ENCODE results near the gene LPP. TPM values are rescaled to one million over a fixed set of nuclear protein-coding genes. Genes with fewer than 3 reads are reported as not detected.

LPP gene
- total RNA-seq, 2 donors from 2014 or later = 170 to 246 TPM

GRCh38 chr3:188259596-188259995 is 105.6 kb downstream of the LPP start:
- H3K4me3 ChIP-seq = no peak overlapping the region
- no peak overlapping the region for H3K27ac ChIP-seq
- H3K27me3 ChIP-seq = no peaks in the 10 kb centered on the region
- no peaks in the 10 kb centered on the region for H3K36me3 ChIP-seq
- intact Hi-C loops (cut with DNase I) = no loop called here
- H3K9ac ChIP-seq (ENCODE audit: low read depth in 2 of 2, low read length in 2 of 2) = peak overlapping the region in 1 of 2 donors; percentile 36
- no peaks in the 10 kb centered on the region for H3K9me3 ChIP-seq
- TF ChIP-seq, protein P1, sequence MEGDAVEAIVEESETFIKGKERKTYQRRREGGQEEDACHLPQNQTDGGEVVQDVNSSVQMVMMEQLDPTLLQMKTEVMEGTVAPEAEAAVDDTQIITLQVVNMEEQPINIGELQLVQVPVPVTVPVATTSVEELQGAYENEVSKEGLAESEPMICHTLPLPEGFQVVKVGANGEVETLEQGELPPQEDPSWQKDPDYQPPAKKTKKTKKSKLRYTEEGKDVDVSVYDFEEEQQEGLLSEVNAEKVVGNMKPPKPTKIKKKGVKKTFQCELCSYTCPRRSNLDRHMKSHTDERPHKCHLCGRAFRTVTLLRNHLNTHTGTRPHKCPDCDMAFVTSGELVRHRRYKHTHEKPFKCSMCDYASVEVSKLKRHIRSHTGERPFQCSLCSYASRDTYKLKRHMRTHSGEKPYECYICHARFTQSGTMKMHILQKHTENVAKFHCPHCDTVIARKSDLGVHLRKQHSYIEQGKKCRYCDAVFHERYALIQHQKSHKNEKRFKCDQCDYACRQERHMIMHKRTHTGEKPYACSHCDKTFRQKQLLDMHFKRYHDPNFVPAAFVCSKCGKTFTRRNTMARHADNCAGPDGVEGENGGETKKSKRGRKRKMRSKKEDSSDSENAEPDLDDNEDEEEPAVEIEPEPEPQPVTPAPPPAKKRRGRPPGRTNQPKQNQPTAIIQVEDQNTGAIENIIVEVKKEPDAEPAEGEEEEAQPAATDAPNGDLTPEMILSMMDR (IDR thresholded peaks at IDR 0.05) = no peak
- peaks cover 22% of the 10 kb centered on the region for H3K4me1 ChIP-seq
- no peak for DNase-seq

DNA sequence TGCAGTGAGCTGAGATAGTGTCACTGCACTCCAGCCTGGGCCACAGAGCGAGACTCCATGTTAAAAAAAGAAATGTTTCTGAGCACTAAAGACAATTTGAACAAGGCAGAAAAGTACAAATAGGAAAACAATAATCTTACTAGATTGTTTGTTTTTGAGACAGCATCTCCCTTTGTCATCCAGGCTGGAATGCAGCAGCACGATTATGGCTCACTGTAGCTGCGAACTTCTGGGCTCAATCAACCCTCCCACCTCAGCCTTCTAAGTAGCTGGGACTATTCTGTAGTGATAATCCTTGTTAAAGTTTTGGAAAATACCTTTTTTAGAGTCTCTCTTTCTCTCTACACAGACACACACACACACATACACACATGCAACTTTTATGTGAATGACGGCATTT is 107.1 kb downstream of the LPP start:
- H3K27ac ChIP-seq = no peak overlapping the region
- intact Hi-C loops (cut with DNase I) = loop anchor here (10.0 kb wide), 2 partner anchors 106 to 684 kb away; partner anchors contain the start of gene LPP
- H3K27me3 ChIP-seq = no peaks in the 10 kb centered on the region
- H3K9me3 ChIP-seq = no peaks in the 10 kb centered on the region
- H3K9ac ChIP-seq (ENCODE audit: low read depth in 2 of 2, low read length in 2 of 2) = no peak overlapping the region
- no peak overlapping the region for H3K4me3 ChIP-seq
- H3K4me1 ChIP-seq = peaks cover 25% of the 10 kb centered on the region
- TF ChIP-seq, protein P1 (IDR thresholded peaks at IDR 0.05) = no peak
- no peaks in the 10 kb centered on the region for H3K36me3 ChIP-seq
- no peak for DNase-seq

- intact Hi-C loops (cut with DNase I) = loop anchor here (10.0 kb wide), 2 partner anchors 108 to 682 kb away; partner anchors contain the start of gene LPP
- peak overlapping the region; percentile 30 for H3K27ac ChIP-seq
Observed at GRCh38 chr3:188262488-188262887, 108.5 kb downstream of the LPP start.

DNA sequence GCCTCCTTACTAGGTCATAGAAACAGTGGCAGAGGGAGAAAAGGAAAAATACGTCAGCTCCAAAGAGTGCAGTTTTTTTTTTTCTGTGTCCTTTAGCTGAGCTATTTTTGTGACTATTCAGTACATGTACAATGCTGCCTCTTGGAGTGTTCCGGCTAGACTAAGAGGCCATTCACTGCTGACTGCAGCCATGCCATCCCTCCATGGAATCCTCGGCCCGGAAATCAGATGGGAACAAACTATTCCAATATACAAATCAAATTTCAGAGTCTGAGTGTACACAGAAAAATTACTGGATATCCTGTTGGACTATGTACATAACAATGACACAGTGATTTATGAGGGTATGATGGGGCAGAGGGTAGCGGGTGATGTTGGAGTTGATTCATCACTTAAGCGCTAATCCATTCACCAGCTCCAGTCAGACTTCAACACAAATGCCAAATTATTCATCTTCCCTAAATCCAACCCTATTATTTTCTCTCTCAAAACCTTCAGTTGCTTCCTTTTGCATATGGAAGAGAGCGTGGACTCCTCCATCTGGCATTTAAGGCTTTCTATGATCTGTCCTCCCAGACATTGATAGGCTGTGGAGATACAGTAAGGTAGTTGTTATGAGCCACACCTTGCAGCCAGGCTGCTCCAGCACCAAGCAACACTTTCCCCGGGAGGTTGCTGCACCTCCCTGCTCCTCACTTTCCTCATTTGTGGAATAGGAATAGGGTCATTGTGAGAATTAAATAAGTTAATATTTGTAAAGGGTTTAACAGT is 109.1 kb downstream of the LPP start:
- Histone ChIP-seq H3K27ac (peak overlapping the region; percentile 30), H3K9ac (ENCODE audit: low read depth in 2 of 2, low read length in 2 of 2) (no peak overlapping the region), H3K9me3 (no peaks in the 10 kb centered on the region), H3K36me3 (no peaks in the 10 kb centered on the region), H3K27me3 (no peaks in the 10 kb centered on the region), H3K4me3 (no peak overlapping the region), H3K4me1 (peaks cover 20% of the 10 kb centered on the region)
- intact Hi-C loops (cut with DNase I) = loop anchor here (10.0 kb wide), 2 partner anchors 108 to 682 kb away; partner anchors contain the start of gene LPP
- TF ChIP-seq, protein P1 (IDR thresholded peaks at IDR 0.05) = no peak
- no peak for DNase-seq

More at GRCh38 chr3:188262488-188262887, 108.5 kb downstream of the LPP start:
- TF ChIP-seq, protein P1 (IDR thresholded peaks at IDR 0.05) = no peak
- H3K36me3 ChIP-seq = no peaks in the 10 kb centered on the region
- H3K9me3 ChIP-seq = no peaks in the 10 kb centered on the region
- H3K27me3 ChIP-seq = no peaks in the 10 kb centered on the region
- no peak for DNase-seq
- peaks cover 25% of the 10 kb centered on the region for H3K4me1 ChIP-seq
- H3K4me3 ChIP-seq = no peak overlapping the region
- H3K9ac ChIP-seq (ENCODE audit: low read depth in 2 of 2, low read length in 2 of 2) = no peak overlapping the region

GRCh38 chr3:188264226-188265207 is 110.6 kb downstream of the LPP start:
- DNase-seq = no peak
- intact Hi-C loops (cut with DNase I) = loop anchor here (10.0 kb wide), 2 partner anchors 110 to 680 kb away; partner anchors contain the start of gene LPP
- no peaks in the 10 kb centered on the region for H3K27me3 ChIP-seq
- peaks cover 21% of the 10 kb centered on the region for H3K4me1 ChIP-seq
- no peak overlapping the region for H3K4me3 ChIP-seq
- H3K9me3 ChIP-seq = no peaks in the 10 kb centered on the region
- H3K9ac ChIP-seq (ENCODE audit: low read depth in 2 of 2, low read length in 2 of 2) = peak overlapping the region in 1 of 2 donors; percentile 31
- no peaks in the 10 kb centered on the region for H3K36me3 ChIP-seq
- TF ChIP-seq, protein P1 (IDR thresholded peaks at IDR 0.05) = no peak
- H3K27ac ChIP-seq = peak overlapping the region; percentile 30

Data from colonic mucosa (tissue), 4 donors.